NCI-H1417 treated with DMSO at 0.1 percent for 48 hours (cell line): ENCODE data around the gene UPK3B.
"Not testable (repeated sequence)": the region's sequence is repeated elsewhere in the genome, so short reads cannot be mapped to it uniquely, and the experiment has no call there.

Source experiments
- DNase-seq: peaks from one replicate; lab custom pipeline; 2025; lab: John Stamatoyannopoulos, UW

Gene UPK3B

GRCh38 chr7:76492139-76492538 is 18.2 kb upstream of the UPK3B start:
- DNase-seq, result not testable (repeated sequence)

DNA sequence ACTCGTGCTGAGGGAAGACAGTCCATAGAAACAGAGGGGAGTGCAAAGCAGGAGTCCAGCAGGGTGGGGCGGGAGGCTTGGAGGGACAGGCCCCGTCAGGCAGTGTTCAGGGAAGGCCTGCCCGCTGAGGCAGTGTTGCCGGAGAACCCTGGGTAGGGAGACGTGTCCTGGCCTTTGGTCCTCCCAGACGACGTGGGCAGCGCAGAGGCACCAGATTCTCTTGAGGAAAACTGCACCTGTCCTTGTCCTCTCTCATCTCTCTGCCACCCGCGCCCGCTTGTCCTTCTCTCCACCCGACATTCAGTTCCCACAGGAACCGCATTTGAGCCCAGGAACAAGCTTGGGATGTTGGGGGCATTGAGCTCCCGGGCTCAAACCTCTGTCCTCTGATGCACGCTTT is 14.6 kb upstream of the UPK3B start:
- not testable (repeated sequence) for DNase-seq

DNA sequence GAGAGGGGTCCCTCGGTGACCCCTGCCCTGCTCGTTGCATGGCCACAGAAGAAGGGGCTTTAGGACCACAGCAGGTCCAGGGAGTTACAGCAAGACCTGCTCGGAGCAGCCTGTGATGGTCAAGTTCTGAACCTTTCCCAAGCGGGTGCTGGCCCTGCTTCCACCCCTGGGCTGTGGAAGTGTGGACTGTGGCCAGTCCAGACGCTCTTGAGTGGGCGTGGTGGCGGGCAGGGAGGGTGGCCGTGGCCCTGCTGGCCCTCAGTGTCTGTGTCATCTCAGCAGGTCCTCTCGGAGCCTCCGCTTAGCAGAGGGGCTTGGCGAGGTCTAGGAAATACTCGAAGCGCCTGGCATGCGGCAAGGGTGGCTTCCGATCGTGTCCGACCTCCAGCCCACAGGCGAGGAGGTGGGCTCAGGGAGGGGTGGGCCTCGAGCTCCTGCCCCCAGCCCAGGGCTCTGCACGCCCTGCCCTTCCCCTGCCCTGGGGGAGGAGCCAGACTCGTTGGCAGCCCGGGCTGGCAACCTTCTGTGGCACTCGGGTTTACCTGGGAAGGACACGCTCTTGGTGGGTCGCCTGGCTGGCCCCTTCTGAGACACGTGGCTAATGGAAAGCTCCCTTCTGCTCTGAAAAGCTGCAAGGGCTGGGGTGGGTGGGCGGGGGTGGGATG is 12.3 kb upstream of the UPK3B start:
- DNase-seq, result not testable (repeated sequence)

DNA sequence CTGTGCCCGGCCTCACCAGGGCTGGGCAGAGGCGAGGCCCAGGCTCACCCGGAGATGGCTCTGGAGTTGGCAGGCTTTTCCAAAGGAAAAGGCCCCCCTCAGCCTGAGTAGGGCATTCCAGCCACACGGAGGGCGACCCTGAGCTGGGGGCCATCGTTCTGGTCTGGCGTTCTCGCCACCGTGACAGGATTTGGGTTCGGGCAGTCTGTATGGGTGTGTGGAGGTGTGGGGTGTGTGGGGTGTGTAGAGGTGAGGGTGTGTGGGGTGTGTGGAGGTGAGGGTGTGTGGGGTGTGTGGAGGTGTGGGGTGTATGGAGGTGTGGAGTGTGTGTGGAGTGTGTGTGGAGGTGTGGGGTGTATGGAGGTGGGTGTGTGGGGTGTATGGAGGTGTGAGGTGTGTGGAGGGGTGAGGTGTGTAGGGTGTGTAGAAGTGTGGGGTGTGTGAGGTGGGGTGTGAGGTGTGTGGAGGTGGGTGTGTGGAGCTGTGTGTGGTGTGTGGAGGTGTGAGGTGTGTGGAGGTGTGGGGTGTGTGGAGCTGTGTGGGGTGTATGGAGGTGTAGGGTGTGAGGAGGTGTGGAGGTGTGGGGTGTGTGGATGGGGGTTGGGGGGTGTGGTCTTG is 11.7 kb upstream of the UPK3B start:
- not testable (repeated sequence) for DNase-seq

GRCh38 chr7:76499201-76499923 is 11.0 kb upstream of the UPK3B start:
- not testable (repeated sequence) for DNase-seq

DNA sequence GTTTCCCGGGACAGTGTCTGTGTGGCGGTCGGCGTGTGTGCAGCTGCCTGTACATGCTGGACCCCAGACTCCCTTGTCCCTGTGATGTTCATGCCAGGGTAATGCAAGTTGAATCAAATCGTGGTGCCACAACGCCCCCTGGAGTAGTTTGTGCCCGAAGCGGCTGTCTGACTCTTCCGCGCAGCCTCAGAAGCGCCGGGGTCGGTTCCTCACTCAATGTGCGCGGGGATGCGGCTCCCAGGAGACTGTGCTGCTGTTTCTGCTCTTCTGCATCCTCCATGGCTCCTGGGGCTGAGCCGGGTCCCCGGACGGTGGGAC is 10.5 kb upstream of the UPK3B start:
- not testable (repeated sequence) for DNase-seq

- not testable (repeated sequence) for DNase-seq
Observed at GRCh38 chr7:76502224-76502623, 8.1 kb upstream of the UPK3B start.

- DNase-seq, result not testable (repeated sequence)
Observed at GRCh38 chr7:76502836-76503235, 7.5 kb upstream of the UPK3B start.

GRCh38 chr7:76503244-76503643 is 7.1 kb upstream of the UPK3B start:
- not testable (repeated sequence) for DNase-seq

- not testable (repeated sequence) for DNase-seq
Observed at GRCh38 chr7:76504351-76505167, 5.8 kb upstream of the UPK3B start.

- DNase-seq, result no peak
Observed at GRCh38 chr7:76505168-76506080, 4.9 kb upstream of the UPK3B start.

DNA sequence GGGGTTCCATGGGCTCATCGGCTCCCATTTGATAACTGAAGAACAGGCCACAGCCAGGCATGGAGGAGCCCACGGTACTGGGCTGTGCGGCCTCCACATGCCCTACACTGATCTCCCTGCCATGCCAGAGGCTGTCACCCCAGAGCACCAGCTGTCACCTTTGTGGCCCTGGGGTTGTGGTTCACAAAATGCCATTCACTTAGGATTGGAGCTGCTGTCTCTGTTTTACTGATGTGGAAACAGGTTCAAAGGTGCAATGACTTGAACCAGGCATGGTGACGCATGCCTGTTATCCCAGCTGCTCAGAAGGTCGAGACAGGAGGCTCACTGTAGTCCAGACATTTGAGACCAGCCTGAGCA is 4.3 kb upstream of the UPK3B start:
- no peak for DNase-seq

- DNase-seq, result not testable (repeated sequence)
Observed at GRCh38 chr7:76506643-76507042, 3.7 kb upstream of the UPK3B start.

- no peak for DNase-seq
Observed at GRCh38 chr7:76507723-76508406, 2.5 kb upstream of the UPK3B start.

DNA sequence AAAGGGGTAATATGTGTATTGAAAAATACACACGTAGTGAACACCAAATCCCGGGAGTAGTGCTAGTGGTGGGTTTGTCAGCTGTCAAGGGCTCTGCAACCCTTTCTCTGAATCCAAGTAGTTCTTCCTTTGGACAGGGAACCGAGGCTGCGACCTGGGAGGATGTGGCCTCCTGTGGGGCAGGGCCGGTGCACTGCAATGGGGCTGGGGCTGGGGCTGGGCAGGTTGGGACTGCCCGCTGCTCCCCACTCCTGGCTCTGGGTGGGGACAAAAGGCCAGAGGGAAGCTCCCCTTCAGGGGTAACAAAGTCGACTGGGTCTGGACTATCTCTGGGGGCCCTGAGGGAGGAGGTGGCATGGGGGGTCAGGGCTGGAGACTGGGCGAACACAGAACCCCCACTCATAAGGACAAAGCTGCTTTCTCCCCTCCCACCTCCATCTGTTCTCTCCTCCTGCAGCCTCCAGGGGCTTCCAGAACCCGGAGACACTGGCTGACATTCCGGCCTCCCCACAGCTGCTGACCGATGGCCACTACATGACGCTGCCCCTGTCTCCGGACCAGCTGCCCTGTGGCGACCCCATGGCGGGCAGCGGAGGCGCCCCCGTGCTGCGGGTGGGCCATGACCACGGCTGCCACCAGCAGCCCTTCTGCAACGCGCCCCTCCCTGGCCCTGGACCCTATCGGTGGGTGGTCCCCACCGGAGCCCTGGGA is 1.0 kb downstream of the UPK3B start:
- DNase-seq, result not testable (repeated sequence)

- not testable (repeated sequence) for DNase-seq
Observed at GRCh38 chr7:76511911-76512885, 1.8 kb downstream of the UPK3B start.

- no peak for DNase-seq
Observed at GRCh38 chr7:76512941-76513816, 2.8 kb downstream of the UPK3B start.
